CD4-positive, alpha-beta memory T cell (primary cell): ENCODE measurements around the gene GTF2F1. TPM values are rescaled to one million over a fixed set of nuclear protein-coding genes. Genes with fewer than 3 reads are reported as not detected.
A peak's percentile ranks its signal among the peaks of the same experiment; 100 is the strongest.
"Not testable (repeated sequence)": the region's sequence is repeated elsewhere in the genome, so short reads cannot be mapped to it uniquely, and the experiment has no call there.

Source experiments
- CTCF ChIA-PET: fragments of 350-600 bp; sonication (Branson Sonifier 250); formaldehyde crosslinking; loops from one replicate; lab custom pipeline; 2021; ENCODE audit warnings: inconsistent platforms; ENCODE audit not compliant: partially characterized antibody; lab: Charles Lee
- POLR2A ChIA-PET: fragments of 350-600 bp; sonication (Branson Sonifier 250); formaldehyde crosslinking; loops from one replicate; lab custom pipeline; 2021; ENCODE audit not compliant: partially characterized antibody; lab: Charles Lee
- DNase-seq, 5 donors: peaks; one replicate each; pipeline versions ENCODE4 v3.0.0 to v3.0.0-alpha.2; 2020 to 2022; ENCODE audit warnings: mixed read lengths in 1 of 5
- H3K27ac ChIP-seq: one replicate; pipeline ENCODE4 v1.7.0; 2013; ENCODE audit warnings: low read depth, low read length
- H3K27me3 ChIP-seq: 2 replicates; pipeline ENCODE4 v1.7.0; 2013; ENCODE audit warnings: mild to moderate bottlenecking, low read length, moderate library complexity; ENCODE audit not compliant: insufficient read depth
- H3K36me3 ChIP-seq: 2 replicates; pipeline ENCODE4 v1.7.0; 2013; ENCODE audit warnings: mild to moderate bottlenecking, low read length, moderate library complexity; ENCODE audit not compliant: insufficient read depth
- H3K4me1 ChIP-seq: 2 replicates; pipeline ENCODE4 v1.7.0; 2013; ENCODE audit warnings: mild to moderate bottlenecking, low read length, moderate library complexity; ENCODE audit not compliant: insufficient read depth
- H3K4me3 ChIP-seq, 2 donors: one replicate each; pipeline ENCODE4 v1.7.0; 2013; ENCODE audit warnings: low read length in 2 of 2, mild to moderate bottlenecking in 1 of 2
- H3K9me3 ChIP-seq, 2 donors: one replicate each; pipeline ENCODE4 v1.7.0; 2013; ENCODE audit warnings: low read length in 2 of 2, control low read depth in 1 of 2; ENCODE audit not compliant: control insufficient read depth in 1 of 2
- H3K27ac Mint-ChIP-seq, 7 donors: one replicate each; pipeline ENCODE4 v1.8.0; 2020 to 2021; ENCODE audit warnings: mixed read lengths in 7 of 7, mild to moderate bottlenecking in 6 of 7, inconsistent platforms in 3 of 7, moderate library complexity in 3 of 7
- H3K27me3 Mint-ChIP-seq, 2 donors: one replicate each; pipeline ENCODE4 v1.8.0; 2020 to 2021; ENCODE audit warnings: mixed read lengths in 2 of 2
- H3K36me3 Mint-ChIP-seq, 2 donors: one replicate each; pipeline ENCODE4 v1.8.0; 2020 to 2021; ENCODE audit warnings: mixed read lengths in 2 of 2, inconsistent platforms in 1 of 2, mild to moderate bottlenecking in 1 of 2
- H3K4me1 Mint-ChIP-seq, 4 donors: one replicate each; pipeline ENCODE4 v1.8.0; 2020 to 2021; ENCODE audit warnings: mixed read lengths in 4 of 4, mild to moderate bottlenecking in 1 of 4
- H3K4me3 Mint-ChIP-seq, 8 donors: one replicate each; pipeline ENCODE4 v1.8.0; 2020 to 2021; ENCODE audit warnings: mixed read lengths in 8 of 8, mild to moderate bottlenecking in 7 of 8, moderate library complexity in 6 of 8, inconsistent platforms in 3 of 8
- H3K9me3 Mint-ChIP-seq, 8 donors: one replicate each; pipeline ENCODE4 v1.8.0; 2020 to 2021; ENCODE audit warnings: mixed read lengths in 8 of 8, mild to moderate bottlenecking in 5 of 8, inconsistent platforms in 3 of 8, moderate library complexity in 1 of 8
- intact Hi-C: fragments of 100-400 bp; cut with micrococcal nuclease; formaldehyde crosslinking; loops from one replicate; pipeline ENCODE4 v1.15.1; 2023
- polyA plus RNA-seq, 2 donors: library from polyadenylated mRNA; unstranded; fragments of 300-500 nt; fragmentation: Illumina TruSeq; gene quantifications; one replicate each; pipeline ENCODE4 v1.2.3, GENCODE V29; 2021
- total RNA-seq, 2 experiments: library from RNA; stranded (reverse); gene quantifications; one replicate each; pipeline ENCODE4 v1.2.3, GENCODE V29; 2021

Gene GTF2F1
- total and polyA plus RNA-seq, 4 experiments from 2014 or later: 6.6 to 57.7 (median 41.9) TPM

GRCh38 chr19:6400062-6400944, 7.3 kb upstream of the GTF2F1 start:
- CTCF ChIA-PET: not testable (repeated sequence)
- H3K27ac Mint-ChIP-seq: peak overlapping the region in 2 of 7 donors; percentile 18 to 53

GRCh38 chr19:6396305-6396704, 3.3 kb upstream of the GTF2F1 start:
- Mint-ChIP-seq H3K36me3 (peaks cover 3 to 17% of the 10 kb centered on the region in 2 donors), H3K4me3 (no peak overlapping the region), H3K27me3 (peaks cover 0 to 1% of the 10 kb centered on the region in 2 donors), H3K4me1 (peaks cover 12 to 25% (median 19%) of the 10 kb centered on the region in 4 donors), H3K9me3 (no peaks in the 10 kb centered on the region), H3K27ac (no peak overlapping the region)
- ChIA-PET CTCF (no interaction called here), POLR2A (no interaction called here)
- DNase-seq: no peak
- H3K27me3 ChIP-seq: no peaks in the 10 kb centered on the region
- no peaks in the 10 kb centered on the region for H3K36me3 ChIP-seq
- no peak overlapping the region for H3K27ac ChIP-seq
- H3K4me1 ChIP-seq: peaks cover 15% of the 10 kb centered on the region
- intact Hi-C loops: no loop called here
- no peaks in the 10 kb centered on the region for H3K9me3 ChIP-seq
- H3K4me3 ChIP-seq: no peak overlapping the region

More at GRCh38 chr19:6400062-6400944, 7.3 kb upstream of the GTF2F1 start:
- H3K4me3 ChIP-seq, H3K9me3 Mint-ChIP-seq, H3K27me3 Mint-ChIP-seq, H3K27ac ChIP-seq, H3K4me1 ChIP-seq, POLR2A ChIA-PET, DNase-seq, H3K9me3 ChIP-seq, intact Hi-C loops, H3K4me1 Mint-ChIP-seq, H3K27me3 ChIP-seq, H3K36me3 Mint-ChIP-seq, H3K36me3 ChIP-seq: not testable (repeated sequence)
- peak overlapping the region in 1 of 8 donors; percentile 69 for H3K4me3 Mint-ChIP-seq

GRCh38 chr19:6394831-6395230, 1.9 kb upstream of the GTF2F1 start:
- no peak overlapping the region for H3K27ac ChIP-seq
- intact Hi-C loops: no loop called here
- CTCF ChIA-PET: no interaction called here

GRCh38 chr19:6393983-6394412, 1.0 kb upstream of the GTF2F1 start:
- H3K4me3 Mint-ChIP-seq: peak overlapping the region; percentile 93 to 98 (median 96)
- Histone ChIP-seq H3K27ac (peak overlapping the region; percentile 96), H3K36me3 (peaks cover 12% of the 10 kb centered on the region), H3K4me3 (peak overlapping the region; percentile 68 to 82), H3K27me3 (no peaks in the 10 kb centered on the region), H3K4me1 (peaks cover 15% of the 10 kb centered on the region), H3K9me3 (no peaks in the 10 kb centered on the region)
- peaks cover 16 to 30% (median 23%) of the 10 kb centered on the region in 4 donors for H3K4me1 Mint-ChIP-seq
- intact Hi-C loops: loop anchor here (1.0 kb wide), 3 partner anchors 21 to 33 kb away; partner anchors contain the start of gene CLPP
- DNase-seq: no peak
- H3K27ac Mint-ChIP-seq: peak overlapping the region; percentile 96 to 99 (median 98)
- CTCF ChIA-PET: interaction anchor here (0.5 kb wide), 1 partner anchor 15 kb away, joined by 3 read pairs; no protein-coding TSS in a partner anchor
- peaks cover 7 to 29% of the 10 kb centered on the region in 2 donors for H3K36me3 Mint-ChIP-seq
- no peaks in the 10 kb centered on the region for H3K9me3 Mint-ChIP-seq
- POLR2A ChIA-PET: interaction anchor here (1.0 to 3.6 kb wide), 7 partner anchors 21 to 675 kb away, joined by 4 to 30 read pairs (median 6); partner anchors contain the start of genes ALKBH7, CLPP, DENND1C and KHSRP
- no peaks in the 10 kb centered on the region for H3K27me3 Mint-ChIP-seq

More at GRCh38 chr19:6394831-6395230, 1.9 kb upstream of the GTF2F1 start:
- H3K36me3 Mint-ChIP-seq: peaks cover 7 to 24% of the 10 kb centered on the region in 2 donors
- H3K4me3 Mint-ChIP-seq: peak overlapping the region in 7 of 8 donors; percentile 37 to 98 (median 94)
- Histone ChIP-seq H3K4me3 (no peak overlapping the region), H3K27me3 (no peaks in the 10 kb centered on the region), H3K36me3 (peaks cover 6% of the 10 kb centered on the region), H3K4me1 (peaks cover 15% of the 10 kb centered on the region), H3K9me3 (no peaks in the 10 kb centered on the region)
- POLR2A ChIA-PET: interaction anchor here (1.5 to 3.6 kb wide), 2 partner anchors 26 to 33 kb away, joined by 4 to 22 read pairs; partner anchors contain the start of gene CLPP
- DNase-seq: no peak
- H3K27me3 Mint-ChIP-seq: no peaks in the 10 kb centered on the region
- peak overlapping the region; percentile 36 to 98 (median 89) for H3K27ac Mint-ChIP-seq
- H3K9me3 Mint-ChIP-seq: no peaks in the 10 kb centered on the region
- peaks cover 16 to 30% (median 23%) of the 10 kb centered on the region in 4 donors for H3K4me1 Mint-ChIP-seq

GRCh38 chr19:6392221-6393073, 517 bp downstream of the GTF2F1 start:
- Histone ChIP-seq H3K27me3 (no peaks in the 10 kb centered on the region), H3K36me3 (peaks cover 20% of the 10 kb centered on the region), H3K4me3 (peak overlapping the region; percentile 68 to 82), H3K27ac (peak overlapping the region; percentile 96), H3K4me1 (peaks cover 15% of the 10 kb centered on the region), H3K9me3 (no peaks in the 10 kb centered on the region)
- Mint-ChIP-seq H3K4me3 (peak overlapping the region; percentile 93 to 98 (median 96)), H3K36me3 (peaks cover 11 to 39% of the 10 kb centered on the region in 2 donors), H3K27me3 (no peaks in the 10 kb centered on the region), H3K9me3 (no peaks in the 10 kb centered on the region), H3K27ac (peak overlapping the region; percentile 96 to 99 (median 98)), H3K4me1 (peaks cover 18 to 30% (median 23%) of the 10 kb centered on the region in 4 donors)
- peak in 1 of 5 donors; percentile 16 for DNase-seq
- CTCF ChIA-PET: no interaction called here
- intact Hi-C loops: loop anchor here (1.0 kb wide), 3 partner anchors 19 to 33 kb away; partner anchors contain the start of gene CLPP
- POLR2A ChIA-PET: interaction anchor here (1.6 to 3.6 kb wide), 5 partner anchors 16 to 67 kb away, joined by 4 to 30 read pairs (median 22); partner anchors contain the start of genes ALKBH7, CLPP, KHSRP and SLC25A23

GRCh38 chr19:6387372-6387771, 5.6 kb downstream of the GTF2F1 start:
- Mint-ChIP-seq H3K36me3 (peaks cover 19 to 65% of the 10 kb centered on the region in 2 donors), H3K9me3 (peaks cover 0 to 2% (median 0%) of the 10 kb centered on the region in 8 donors), H3K27ac (no peak overlapping the region), H3K4me1 (peaks cover 11 to 16% (median 14%) of the 10 kb centered on the region in 4 donors), H3K4me3 (no peak overlapping the region), H3K27me3 (no peaks in the 10 kb centered on the region)
- H3K36me3 ChIP-seq: peaks cover 35% of the 10 kb centered on the region
- H3K4me1 ChIP-seq: peaks cover 8% of the 10 kb centered on the region
- ChIA-PET POLR2A (no interaction called here), CTCF (no interaction called here)
- no peaks in the 10 kb centered on the region for H3K27me3 ChIP-seq
- H3K9me3 ChIP-seq: no peaks in the 10 kb centered on the region
- no peak for DNase-seq
- no peak overlapping the region for H3K4me3 ChIP-seq
- no peak overlapping the region for H3K27ac ChIP-seq
- intact Hi-C loops: no loop called here
